Measurements from ENCODE around the gene AP3D1.

DNA sequence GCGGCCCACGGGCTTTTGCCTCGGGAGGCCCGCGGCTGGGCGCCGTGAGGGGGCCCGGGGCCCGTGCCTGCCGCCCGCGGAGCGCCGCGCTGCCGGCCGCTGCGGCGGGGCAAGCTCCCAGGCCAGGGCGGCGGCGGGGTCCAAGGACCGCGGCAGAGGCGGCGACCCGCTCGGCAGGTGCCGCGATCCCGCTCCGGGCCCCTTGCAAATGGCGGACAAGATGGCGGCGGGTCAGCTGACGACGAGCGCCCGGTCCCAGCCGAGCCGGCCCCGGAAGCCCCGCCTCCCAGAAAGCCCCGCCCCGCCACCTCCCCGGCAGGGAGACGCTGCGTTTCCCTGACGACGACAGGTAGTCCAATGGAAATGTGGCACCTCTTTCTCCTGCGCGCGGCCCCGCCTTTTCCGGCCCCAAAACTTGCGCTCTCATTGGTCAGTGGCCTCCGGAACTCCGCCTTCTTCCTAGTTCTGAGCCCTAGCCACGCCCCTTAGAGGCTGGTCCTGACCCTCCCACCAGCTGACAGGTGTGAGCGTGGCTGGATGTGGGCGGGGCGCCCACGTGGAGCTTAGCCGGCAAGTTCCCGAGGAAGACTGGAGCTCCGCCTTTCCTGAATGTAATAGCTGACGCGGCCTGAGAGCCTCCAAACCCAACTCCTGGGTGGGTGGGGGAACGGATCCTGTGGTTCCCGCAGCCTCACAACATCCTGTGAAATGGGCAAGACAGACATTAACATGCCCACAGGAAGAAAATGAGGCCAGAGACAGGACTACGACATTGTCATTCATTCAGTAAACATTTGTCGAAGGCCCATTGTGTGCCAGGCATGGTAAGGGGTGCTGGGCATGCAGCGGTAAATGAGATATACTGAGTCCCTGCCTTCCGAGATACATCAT is at the start of gene AP3D1:
- TF ChIP-seq, protein P1, sequence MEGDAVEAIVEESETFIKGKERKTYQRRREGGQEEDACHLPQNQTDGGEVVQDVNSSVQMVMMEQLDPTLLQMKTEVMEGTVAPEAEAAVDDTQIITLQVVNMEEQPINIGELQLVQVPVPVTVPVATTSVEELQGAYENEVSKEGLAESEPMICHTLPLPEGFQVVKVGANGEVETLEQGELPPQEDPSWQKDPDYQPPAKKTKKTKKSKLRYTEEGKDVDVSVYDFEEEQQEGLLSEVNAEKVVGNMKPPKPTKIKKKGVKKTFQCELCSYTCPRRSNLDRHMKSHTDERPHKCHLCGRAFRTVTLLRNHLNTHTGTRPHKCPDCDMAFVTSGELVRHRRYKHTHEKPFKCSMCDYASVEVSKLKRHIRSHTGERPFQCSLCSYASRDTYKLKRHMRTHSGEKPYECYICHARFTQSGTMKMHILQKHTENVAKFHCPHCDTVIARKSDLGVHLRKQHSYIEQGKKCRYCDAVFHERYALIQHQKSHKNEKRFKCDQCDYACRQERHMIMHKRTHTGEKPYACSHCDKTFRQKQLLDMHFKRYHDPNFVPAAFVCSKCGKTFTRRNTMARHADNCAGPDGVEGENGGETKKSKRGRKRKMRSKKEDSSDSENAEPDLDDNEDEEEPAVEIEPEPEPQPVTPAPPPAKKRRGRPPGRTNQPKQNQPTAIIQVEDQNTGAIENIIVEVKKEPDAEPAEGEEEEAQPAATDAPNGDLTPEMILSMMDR (conservative IDR thresholded peaks at IDR 0.05; ENCODE audit: low read depth, low read length) = no peak
- TF ChIP-seq EZH2phosphoT487 (IDR thresholded peaks at IDR 0.05; ENCODE audit: borderline replicate concordance, low read length) (no peak), EZH2 (IDR thresholded peaks at IDR 0.05; ENCODE audit: low read length, unreplicated experiment) (no peak)

All from PC-3 (cell line).